ENCODE data around the gene OGFOD3. TPM values are rescaled to one million over a fixed set of nuclear protein-coding genes. Genes with fewer than 3 reads are reported as not detected.

The OGFOD3 gene
- total RNA-seq, 2 experiments from 2014 or later = 22.0 to 25.0 TPM

DNA sequence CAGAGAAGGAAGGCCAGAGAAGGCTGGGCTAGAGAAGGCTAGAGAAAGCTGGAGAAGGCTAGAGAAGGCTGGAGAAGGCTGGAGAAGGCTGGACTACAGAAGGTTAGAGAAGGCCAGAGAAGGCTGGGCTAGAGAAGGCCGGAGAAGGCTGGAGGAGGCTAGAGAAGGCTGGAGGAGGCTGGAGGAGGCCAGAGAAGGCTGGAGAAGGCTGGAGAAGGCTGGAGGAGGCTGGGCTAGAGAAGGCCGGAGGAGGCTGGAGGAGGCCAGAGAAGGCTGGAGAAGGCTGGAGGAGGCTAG lies 6.4 kb upstream of the OGFOD3 start:
- no peaks in the 10 kb centered on the region for H3K9me3 Mint-ChIP-seq
- TF ChIP-seq, protein P1, sequence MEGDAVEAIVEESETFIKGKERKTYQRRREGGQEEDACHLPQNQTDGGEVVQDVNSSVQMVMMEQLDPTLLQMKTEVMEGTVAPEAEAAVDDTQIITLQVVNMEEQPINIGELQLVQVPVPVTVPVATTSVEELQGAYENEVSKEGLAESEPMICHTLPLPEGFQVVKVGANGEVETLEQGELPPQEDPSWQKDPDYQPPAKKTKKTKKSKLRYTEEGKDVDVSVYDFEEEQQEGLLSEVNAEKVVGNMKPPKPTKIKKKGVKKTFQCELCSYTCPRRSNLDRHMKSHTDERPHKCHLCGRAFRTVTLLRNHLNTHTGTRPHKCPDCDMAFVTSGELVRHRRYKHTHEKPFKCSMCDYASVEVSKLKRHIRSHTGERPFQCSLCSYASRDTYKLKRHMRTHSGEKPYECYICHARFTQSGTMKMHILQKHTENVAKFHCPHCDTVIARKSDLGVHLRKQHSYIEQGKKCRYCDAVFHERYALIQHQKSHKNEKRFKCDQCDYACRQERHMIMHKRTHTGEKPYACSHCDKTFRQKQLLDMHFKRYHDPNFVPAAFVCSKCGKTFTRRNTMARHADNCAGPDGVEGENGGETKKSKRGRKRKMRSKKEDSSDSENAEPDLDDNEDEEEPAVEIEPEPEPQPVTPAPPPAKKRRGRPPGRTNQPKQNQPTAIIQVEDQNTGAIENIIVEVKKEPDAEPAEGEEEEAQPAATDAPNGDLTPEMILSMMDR (IDR thresholded peaks at IDR 0.05) = no peak
- H3K36me3 Mint-ChIP-seq (ENCODE audit: low read depth) = peaks cover 13% of the 10 kb centered on the region
- no peaks in the 10 kb centered on the region for H3K27me3 Mint-ChIP-seq
- H3K27ac Mint-ChIP-seq = no peak overlapping the region
- CTCF ChIA-PET = interaction anchor here (0.7 to 2.1 kb wide), 14 partner anchors 9 to 80 kb away, joined by 3 to 9 read pairs (median 4); no protein-coding TSS in a partner anchor
- peaks cover 11% of the 10 kb centered on the region for H3K4me1 Mint-ChIP-seq (ENCODE audit: low read depth)
- no peak for ATAC-seq
- no peak for DNase-seq
- intact Hi-C loops (cut with micrococcal nuclease) = no loop called here
- POLR2A ChIA-PET = no interaction called here
- H3K4me3 Mint-ChIP-seq = no peak overlapping the region

DNA sequence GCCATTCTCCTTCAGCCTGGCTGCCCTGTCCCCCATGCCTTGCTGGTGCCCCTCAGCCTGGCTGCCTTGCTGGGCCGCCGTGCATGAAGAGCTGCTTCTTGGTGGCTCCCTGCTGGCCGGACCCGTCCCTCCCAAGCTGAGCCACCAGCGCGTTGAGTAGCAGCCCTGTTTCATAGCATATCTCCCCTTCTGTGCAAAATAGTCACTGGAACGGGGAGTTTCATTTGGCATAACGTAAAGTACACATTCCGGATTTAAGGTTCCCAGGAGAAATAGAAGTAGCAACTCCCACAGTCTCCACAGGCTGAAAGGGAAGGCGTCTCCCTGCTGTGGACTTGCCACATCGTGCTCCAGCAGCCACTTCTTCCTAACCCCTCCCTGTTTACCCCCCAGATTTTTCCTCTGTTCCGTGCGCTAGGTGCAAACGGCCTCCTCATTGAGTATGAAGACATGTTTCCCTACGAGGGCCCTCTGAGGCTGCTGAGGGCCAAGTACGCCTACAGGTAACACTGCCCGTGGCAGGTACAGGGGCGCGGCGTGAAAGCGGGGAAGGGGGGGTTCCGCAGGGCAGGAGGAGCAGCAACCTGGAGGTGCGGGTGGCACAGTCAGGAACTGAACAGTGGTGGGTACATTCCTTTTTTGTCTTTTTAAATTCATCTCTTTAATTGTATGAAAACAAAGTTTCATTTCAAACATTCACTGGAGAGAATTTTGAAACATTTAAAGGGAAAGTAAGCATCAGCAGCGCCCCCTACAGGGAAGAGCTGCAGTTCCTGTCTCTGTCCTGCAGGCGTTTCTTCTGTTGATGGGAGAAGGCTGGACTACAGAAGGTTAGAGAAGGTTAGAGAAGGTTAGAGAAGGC lies 5.8 kb upstream of the OGFOD3 start:
- peak; percentile 81 for DNase-seq
- Mint-ChIP-seq H3K4me3 (no peak overlapping the region), H3K4me1 (ENCODE audit: low read depth) (peaks cover 11% of the 10 kb centered on the region), H3K36me3 (ENCODE audit: low read depth) (peaks cover 14% of the 10 kb centered on the region), H3K27me3 (no peaks in the 10 kb centered on the region), H3K9me3 (no peaks in the 10 kb centered on the region), H3K27ac (no peak overlapping the region)
- peak; percentile 75 for ATAC-seq
- CTCF ChIA-PET = interaction anchor here (0.7 to 2.1 kb wide), 15 partner anchors 10 to 81 kb away, joined by 3 to 9 read pairs (median 4); no protein-coding TSS in a partner anchor
- POLR2A ChIA-PET = no interaction called here
- intact Hi-C loops (cut with micrococcal nuclease) = no loop called here
- TF ChIP-seq, protein P1 (IDR thresholded peaks at IDR 0.05) = peak; percentile 89

DNA sequence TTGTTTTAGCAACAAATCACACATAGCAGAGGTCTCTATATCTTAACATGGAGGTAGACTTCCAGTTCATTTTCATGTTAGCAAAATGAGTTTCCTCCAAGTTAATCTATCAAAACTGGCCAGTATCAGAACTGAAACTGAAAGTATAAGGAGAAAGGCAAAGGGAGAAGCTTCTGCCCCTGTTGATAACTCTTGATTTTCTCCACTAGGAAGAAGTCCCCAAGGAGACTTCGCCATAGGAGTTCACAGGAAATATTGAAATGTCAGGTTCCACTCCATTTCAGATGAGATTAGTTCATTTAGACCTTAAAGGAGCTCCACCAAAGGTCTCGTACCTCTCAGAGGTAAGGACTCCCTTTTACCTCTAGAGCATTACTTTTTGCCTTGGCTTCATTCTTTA lies 1.2 kb upstream of the OGFOD3 start:
- TF ChIP-seq, protein P1 (IDR thresholded peaks at IDR 0.05) = no peak
- DNase-seq = no peak
- peaks cover 24% of the 10 kb centered on the region for H3K4me1 Mint-ChIP-seq (ENCODE audit: low read depth)
- peak overlapping the region; percentile 57 for H3K27ac Mint-ChIP-seq
- intact Hi-C loops (cut with micrococcal nuclease) = no loop called here
- peak overlapping the region; percentile 78 for H3K4me3 Mint-ChIP-seq
- no peak for ATAC-seq
- H3K36me3 Mint-ChIP-seq (ENCODE audit: low read depth) = peaks cover 15% of the 10 kb centered on the region
- POLR2A ChIA-PET = interaction anchor here (0.7 to 4.2 kb wide), 7 partner anchors 11 to 85 kb away, joined by 3 to 20 read pairs (median 4); no protein-coding TSS in a partner anchor
- H3K9me3 Mint-ChIP-seq = no peaks in the 10 kb centered on the region
- H3K27me3 Mint-ChIP-seq = no peaks in the 10 kb centered on the region
- CTCF ChIA-PET = interaction anchor here (0.8 to 1.8 kb wide), 5 partner anchors 9 to 389 kb away, joined by 3 to 8 read pairs (median 3); no protein-coding TSS in a partner anchor

- ChIA-PET CTCF (interaction anchor here (1.1 to 1.9 kb wide), 5 partner anchors 17 to 118 kb away, joined by 3 to 9 read pairs (median 4); no protein-coding TSS in a partner anchor), POLR2A (interaction anchor here (0.7 to 4.2 kb wide), 3 partner anchors 33 to 112 kb away, joined by 3 to 20 read pairs (median 3); no protein-coding TSS in a partner anchor)
- DNase-seq (peak; percentile 42), ATAC-seq (no peak)
- H3K4me3 Mint-ChIP-seq = no peak overlapping the region
- TF ChIP-seq, protein P1 (IDR thresholded peaks at IDR 0.05) = peak; percentile 32
- H3K9me3 Mint-ChIP-seq = no peaks in the 10 kb centered on the region
- peaks cover 26% of the 10 kb centered on the region for H3K4me1 Mint-ChIP-seq (ENCODE audit: low read depth)
- intact Hi-C loops (cut with micrococcal nuclease) = no loop called here
- peaks cover 16% of the 10 kb centered on the region for H3K36me3 Mint-ChIP-seq (ENCODE audit: low read depth)
- no peak overlapping the region for H3K27ac Mint-ChIP-seq
- no peaks in the 10 kb centered on the region for H3K27me3 Mint-ChIP-seq
Measured at GRCh38 chr17:82416771-82417170, 1.6 kb downstream of the OGFOD3 start.

DNA sequence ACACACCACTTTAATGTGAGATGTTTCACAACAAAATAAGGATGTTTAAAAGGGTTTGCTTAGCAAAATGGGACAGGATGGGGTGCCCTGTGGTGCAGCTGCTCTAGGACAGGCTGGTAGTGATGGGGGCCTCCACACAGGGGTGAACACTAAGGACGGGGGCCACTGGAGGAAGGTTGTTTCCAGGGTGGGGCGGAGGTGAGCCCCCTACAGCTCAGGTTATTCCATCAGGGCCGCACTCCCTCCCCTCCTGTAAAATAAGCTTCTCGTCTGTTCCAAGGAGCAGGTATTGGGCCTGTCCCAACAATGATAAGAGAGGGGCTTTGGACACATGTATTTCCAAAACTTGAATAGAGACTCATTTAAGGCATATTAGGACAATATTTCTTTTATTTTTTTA lies 2.1 kb downstream of the OGFOD3 start:
- ChIA-PET CTCF (interaction anchor here (1.7 to 1.8 kb wide), 2 partner anchors 17 to 32 kb away, joined by 4 read pairs; no protein-coding TSS in a partner anchor), POLR2A (interaction anchor here (0.7 to 4.2 kb wide), 2 partner anchors 33 to 112 kb away, joined by 3 to 20 read pairs; no protein-coding TSS in a partner anchor)
- H3K4me1 Mint-ChIP-seq (ENCODE audit: low read depth) = peaks cover 26% of the 10 kb centered on the region
- TF ChIP-seq, protein P1 (IDR thresholded peaks at IDR 0.05) = no peak
- no peaks in the 10 kb centered on the region for H3K27me3 Mint-ChIP-seq
- peaks cover 16% of the 10 kb centered on the region for H3K36me3 Mint-ChIP-seq (ENCODE audit: low read depth)
- H3K4me3 Mint-ChIP-seq = no peak overlapping the region
- ATAC-seq (no peak), DNase-seq (no peak)
- intact Hi-C loops (cut with micrococcal nuclease) = no loop called here
- no peaks in the 10 kb centered on the region for H3K9me3 Mint-ChIP-seq
- no peak overlapping the region for H3K27ac Mint-ChIP-seq

Measured in activated CD8-positive, alpha-beta T cell treated with anti-CD3 and anti-CD28 coated beads for 36 hours (primary cell).